GOT3 (cell line): ENCODE data around the gene ANKRD24.
A peak's percentile ranks its signal among the peaks of the same experiment; 100 is the strongest.
"Not testable (repeated sequence)": the region's sequence is repeated elsewhere in the genome, so short reads cannot be mapped to it uniquely, and the experiment has no call there.

Experiments used
- DNase-seq: peaks from one replicate; lab custom pipeline; 2025; ENCODE audit warnings: mixed read lengths; lab: John Stamatoyannopoulos, UW

ANKRD24 gene

DNA sequence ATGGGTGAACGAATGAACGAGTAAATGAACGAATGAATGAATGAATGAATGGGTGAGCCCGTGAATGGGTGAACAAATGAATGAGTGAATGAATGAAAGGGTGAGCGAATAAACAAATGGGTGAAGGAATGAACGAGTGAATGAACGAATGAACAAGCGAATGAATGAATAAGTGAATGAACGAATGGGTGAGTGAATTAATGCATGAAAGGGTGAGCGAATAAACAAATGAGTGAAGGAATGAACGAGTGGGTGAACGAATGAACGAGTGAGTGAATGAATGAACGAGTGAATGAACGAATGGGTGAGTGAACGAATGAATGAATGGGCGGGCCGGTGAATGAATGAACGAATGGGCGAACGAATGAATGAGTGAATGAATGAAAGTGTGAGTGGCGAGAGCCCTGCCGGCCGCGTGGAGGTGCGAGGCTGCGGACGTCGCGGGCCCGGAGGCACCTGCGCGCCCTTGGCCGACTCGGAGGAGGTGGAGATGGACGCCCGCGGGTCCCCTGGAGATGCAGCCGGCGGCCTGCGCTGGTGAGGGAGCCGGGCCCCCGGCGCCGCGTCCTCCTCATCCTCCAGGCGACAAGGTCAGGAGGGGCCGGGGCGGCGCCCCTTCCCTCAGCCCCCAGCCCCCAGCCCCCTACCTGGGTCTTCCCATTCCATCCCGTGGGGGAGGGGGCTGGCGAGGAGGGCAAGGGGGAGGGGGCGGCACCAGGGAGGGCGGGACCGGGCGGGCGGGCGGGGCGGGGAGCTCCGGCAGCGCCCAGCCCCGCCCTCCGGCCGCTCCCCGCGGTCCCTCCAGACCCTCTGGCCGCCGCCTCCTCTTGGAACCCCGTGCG, 15.4 kb downstream of the ANKRD24 start:
- DNase-seq: no peak

DNA sequence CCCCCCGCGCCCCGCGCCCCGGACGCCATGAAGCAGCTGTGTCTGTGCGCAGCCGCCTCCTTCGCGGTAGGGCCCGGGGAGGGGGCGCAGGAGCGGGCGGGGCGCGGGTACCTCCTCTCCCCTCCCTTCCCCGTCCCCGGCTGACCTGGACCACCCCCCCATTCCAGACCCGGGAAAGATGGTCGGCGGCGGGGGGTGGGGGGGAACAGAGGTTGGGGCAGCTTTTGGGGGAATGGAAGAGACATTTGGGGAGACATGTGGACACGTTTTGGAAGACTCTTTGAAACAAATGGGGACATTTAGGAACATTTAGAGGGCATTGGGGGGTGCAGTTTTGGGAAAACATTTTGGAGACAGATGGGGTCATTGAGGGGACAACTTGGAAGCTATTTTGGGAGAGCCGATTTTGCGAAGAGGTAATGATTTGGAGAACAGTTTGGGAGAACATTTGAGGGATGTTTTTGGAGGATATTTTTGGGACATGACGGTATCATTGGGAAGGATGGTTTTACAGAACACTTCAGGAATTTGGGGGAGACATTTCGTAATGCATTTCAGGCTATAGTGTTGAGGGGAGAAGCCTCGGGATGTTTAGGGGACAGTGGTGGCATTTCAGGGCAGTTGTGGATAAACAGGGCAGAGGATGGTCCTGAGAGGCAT, 16.1 kb downstream of the ANKRD24 start:
- DNase-seq: no peak

DNA sequence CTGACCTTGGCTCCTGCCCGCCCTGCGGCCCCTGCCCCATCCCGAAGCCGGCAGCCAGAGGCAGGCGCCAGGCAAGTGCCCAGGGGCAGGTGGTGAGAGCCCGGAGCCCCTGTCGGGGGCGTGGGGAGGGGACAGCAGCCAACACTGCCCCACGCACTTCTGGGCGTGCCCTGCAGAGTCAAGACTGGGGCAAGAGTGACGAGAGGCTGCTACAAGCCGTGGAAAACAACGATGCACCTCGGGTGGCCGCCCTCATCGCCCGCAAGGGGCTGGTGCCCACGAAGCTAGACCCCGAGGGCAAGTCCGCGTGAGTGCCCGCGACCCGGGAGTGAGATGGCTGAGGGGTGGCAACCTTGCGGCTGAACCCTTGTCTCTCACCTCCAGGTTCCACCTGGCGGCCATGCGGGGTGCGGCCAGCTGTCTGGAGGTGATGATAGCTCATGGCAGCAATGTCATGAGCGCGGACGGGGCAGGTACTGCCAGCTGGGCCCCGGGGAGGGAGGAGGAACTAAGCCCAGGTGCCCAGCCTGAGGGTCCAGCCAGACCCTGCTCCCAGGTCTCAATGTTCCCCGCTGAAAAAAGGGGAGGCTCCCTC, 17.3 kb downstream of the ANKRD24 start:
- no peak for DNase-seq

DNA sequence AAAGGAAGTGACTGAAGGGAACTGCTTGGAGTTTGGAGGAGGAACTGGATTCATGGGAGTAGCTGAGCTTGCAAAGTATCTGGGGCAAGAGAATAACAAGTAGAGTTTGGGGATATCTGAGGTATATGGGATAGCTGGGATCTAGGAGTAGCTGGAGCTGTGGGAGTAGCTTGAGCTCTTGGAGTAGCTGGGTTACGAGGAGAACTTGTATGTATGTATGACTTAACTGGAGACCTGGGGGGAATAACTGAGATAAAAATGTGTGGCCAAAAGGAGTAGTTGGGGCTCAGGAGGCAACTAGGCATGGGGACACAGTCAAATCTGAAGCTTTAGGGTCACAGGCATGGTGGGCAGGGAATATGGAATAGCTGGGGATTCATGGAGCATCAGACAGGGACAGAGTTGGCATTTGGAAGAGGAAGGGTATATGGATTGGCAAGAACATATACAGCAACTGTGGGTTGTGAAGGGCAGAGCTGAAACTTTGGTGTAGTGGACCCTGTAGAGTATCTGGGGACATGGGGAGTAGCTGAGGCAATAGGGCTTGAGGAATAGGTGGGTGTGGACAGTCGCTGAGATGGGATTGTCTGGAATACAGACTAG, 18.6 kb downstream of the ANKRD24 start:
- no peak for DNase-seq

DNA sequence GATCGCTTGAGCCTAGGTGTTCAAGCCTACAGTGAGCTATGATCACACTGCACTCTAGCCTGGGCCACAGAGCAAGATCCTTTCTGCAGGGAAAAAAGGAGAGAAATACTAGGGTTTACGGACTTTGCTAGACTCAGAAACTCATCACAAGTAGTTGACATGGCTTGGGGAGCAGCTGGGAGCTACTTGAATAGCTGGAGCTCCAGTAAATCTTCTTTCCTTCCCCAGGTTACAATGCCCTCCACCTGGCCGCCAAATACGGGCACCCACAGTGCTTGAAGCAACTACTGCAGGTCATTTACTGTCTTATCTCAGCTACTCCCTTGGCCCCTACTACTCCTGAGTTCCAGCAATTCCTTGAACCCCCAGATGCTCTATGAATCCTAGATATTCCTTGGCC, 19.3 kb downstream of the ANKRD24 start:
- no peak for DNase-seq

DNA sequence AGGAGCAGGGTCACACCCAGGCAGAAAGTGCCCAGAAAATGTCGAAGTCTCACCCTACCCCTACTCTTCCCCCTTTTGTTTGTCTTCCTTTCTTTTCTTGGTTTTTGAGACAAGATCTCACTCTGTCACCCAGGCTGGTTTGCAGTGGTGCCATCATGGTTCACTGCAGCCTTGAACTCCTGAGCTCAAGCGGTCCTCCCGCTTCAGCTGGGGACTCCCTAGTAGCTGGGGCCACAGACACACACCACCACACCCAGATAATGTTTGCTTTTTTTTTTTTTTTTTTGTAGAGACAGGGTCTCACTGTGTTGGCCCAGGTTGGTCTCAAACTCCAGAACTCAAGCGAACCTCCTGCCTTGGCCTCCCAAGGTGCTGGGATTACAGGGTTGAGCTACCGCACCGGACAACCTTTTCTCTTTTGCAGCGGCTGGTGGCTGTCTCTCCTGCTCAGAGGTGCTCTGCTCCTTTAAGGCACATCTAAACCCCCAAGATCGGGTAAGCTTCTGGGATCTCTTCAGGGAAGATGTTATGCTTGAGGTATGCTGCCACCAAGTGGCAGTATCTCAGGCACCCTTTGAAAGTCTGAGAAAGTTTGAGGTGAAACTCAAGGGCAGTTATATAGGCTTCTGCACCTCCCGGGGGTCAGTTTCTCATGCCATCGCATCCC, 24.5 kb downstream of the ANKRD24 start:
- no peak for DNase-seq

DNA sequence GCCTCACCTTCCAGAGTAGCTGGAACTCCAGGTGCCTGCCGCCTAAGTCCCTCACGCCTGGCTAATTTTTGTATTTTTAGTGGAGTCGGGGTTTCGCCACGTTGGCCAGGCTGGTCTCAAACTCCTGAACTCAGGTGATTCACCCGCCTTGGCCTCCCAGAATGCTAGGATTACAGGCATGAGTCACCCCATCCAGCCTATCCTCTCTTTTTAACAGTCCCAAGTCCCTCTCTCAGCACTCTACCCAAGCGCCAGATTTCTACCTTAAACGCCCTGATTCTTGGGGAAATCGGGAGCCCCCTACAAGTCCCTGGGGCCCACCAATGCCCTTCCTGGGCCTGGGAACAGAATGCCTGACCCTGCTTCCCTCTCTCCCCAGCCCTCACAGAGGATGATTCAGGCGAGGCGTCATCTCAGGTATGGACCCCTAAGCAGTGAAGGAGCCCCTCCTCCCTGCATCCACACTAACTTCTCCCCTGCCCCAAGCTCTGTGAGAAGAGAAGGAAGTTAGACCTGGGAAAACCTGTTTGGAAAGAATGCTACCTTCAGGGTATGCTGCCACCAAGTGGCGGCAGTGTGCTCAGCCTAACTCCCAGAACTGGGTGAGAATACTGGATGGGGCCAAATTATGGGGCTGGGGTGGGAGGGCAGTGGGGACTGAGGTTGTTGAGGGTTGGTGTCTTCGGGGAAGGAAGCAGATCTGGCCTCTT, 26.1 kb downstream of the ANKRD24 start:
- DNase-seq: no peak

DNA sequence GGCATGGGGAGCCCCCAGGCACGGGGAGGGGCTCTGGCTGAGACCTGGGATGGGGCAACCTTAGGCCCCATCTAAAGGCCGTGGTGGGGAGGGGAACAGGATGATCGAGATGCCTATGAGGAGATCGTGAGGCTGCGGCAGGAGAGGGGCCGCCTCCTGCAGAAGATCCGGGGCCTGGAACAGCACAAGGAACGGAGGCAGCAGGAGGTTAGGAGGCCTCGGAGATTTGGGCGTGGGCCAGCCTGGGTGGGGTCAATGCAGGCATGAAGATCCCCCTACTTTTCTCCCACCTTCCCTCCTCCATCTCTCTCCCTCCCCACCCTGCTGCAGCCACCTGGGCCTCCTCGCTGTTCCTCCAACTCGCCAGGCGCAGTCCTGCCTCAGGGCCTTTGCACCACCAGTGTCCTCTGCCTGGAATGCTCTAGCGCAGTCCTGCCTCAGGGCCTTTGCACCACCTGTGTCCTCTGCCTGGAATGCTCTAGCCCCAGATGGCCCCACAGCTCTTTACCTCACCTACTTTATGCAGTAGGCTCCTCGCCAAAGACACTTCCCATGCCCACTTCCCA, 27.8 kb downstream of the ANKRD24 start:
- DNase-seq: no peak

DNA sequence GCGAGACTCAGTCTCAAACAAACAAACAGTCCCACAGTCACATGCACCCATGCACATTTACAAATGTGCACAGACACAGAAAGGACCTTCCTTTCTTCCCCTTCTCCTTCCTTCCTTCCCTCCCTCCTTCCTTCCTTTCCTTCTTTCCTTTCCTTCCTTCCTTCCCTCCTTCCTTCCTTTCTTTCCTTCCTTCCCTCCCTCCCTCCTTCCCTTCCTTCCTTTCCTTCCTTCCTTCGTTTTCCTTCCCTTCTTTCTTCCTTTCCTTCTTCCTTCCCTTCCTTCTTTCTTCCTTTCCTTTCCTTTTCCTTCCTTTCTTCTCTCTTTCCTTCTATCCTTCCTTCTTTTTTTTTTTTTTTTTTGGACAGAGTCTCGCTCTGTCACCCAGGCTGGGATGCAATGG, 30.6 kb downstream of the ANKRD24 start:
- DNase-seq: no peak

DNA sequence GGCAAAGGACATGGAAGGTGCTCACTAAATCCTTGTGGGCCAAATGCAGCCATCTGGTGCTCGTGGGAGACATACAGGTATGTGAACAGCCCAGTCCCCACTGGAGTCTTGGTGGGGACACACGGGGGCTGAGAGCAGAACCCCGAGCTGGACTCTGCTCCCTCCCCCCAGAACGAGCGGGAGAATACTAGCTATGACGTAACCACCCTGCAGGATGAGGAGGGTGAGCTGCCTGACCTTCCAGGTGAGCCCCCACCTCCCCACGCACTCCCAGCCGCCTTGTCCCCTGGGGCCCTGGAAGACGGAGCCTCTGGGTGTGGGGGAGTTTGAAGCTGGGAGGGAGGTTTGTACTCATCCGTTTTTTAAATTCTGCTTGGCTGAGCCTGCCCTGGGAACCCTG, 33.3 kb downstream of the ANKRD24 start:
- DNase-seq: no peak

DNA sequence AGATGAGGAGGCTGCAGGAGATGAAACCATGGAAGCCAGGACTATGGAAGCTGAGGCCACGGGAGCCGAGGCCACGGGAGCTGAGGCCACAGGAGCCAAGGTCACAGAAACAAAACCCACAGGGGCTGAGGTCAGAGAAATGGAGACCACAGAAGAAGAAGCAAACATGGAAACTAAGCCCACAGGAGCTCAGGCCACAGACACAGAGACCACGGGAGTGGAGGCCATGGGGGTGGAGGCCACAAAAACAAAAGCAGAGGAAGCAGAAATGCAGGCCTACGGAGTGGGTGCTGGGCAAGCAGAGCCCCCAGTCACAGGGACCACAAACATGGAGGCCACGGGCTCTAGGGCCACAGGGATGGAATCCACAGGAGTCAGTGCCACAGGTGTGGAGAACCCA, 34.4 kb downstream of the ANKRD24 start:
- DNase-seq: no peak

DNA sequence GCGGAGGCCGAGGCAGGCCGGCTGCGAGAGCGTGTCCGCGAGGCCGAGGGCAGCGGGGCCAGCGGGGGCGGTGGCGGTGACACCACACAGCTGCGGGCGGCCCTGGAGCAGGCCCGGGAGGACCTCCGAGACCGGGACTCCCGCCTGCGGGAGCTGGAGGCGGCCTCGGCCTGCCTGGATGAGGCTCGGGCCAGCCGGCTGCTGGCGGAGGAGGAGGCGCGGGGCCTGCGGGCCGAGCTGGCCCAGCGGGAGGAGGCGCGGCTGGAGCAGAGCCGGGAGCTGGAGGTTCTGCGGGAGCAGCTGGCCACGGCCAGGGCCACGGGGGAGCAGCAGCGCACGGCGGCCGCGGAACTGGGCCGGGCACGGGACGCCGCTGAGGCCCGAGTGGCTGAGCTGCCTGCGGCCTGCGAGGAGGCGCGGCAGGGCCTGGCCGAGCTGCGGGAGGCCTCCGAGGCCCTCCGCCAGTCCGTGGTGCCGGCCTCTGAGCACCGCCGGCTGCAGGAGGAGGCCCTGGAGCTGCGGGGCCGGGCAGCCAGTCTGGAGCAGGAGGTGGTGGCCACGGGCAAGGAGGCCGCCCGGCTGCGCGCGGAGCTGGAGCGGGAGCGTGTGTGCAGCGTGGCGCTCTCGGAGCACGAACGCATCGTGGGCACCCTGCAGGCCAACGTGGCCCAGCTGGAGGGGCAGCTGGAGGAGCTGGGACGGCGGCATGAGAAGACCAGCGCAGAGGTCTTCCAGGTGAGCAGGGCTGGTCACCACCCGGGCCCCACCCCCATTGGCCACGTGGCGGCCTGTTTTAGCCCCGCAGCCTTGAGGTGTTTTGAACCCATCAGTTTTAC, 35.2 kb downstream of the ANKRD24 start:
- DNase-seq: no peak

DNA sequence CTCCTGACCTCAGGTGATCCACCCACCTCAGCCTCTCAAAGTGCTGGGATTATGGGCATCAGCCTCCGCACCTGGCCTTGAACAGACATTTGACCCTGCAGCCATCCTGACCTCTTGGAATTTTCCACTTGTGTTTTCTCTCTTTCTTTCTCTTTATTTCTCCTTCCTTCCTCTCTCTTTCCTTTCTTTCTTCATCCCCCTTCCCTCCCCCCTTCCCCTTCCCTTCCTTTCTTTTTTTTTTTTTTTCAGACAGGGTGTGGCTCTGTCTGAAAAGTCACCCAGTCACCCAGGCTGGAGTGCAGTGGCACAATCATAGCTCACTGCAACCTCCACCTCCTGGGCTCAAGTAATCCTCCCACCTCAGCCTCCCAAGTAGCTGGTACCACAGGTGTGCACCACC, 36.0 kb downstream of the ANKRD24 start:
- not testable (repeated sequence) for DNase-seq

DNA sequence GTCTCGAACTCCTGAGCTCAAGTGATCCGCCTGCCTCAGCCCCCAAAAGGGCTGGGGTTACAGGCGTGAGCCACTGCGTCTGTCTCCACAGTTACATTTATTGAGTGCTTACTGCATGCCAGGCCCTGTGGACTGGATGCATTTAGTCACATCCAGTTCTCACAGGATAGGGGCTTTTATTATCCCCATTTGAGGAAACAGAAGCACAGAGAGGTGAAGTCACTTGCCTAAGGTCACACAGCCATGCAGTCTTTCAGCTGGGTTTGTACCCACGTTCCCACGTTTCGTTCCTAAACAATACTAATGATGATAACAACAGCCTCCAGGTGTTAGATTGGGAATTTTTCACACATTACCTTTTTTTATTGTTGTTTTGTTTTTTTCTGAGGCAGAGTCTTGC, 37.7 kb downstream of the ANKRD24 start:
- no peak for DNase-seq

DNA sequence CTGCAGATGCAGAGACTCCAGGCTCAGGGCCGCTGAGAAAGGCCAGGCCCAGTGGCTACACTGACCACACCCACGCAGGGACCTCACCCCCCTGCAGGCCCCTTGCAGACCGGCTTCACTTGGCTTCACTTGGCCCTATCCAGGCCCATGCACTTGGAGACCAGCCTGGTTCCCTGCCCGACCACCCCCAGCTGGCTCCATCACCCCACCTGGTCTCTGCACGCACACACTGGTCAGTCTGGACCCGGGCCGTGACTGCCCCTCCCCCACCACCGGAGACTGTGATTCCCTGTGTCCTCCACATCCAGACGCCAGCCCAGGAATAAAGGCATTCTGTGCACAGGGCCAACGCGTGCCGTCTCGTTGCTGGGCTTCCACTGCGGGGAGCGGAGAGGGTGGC, 42.0 kb downstream of the ANKRD24 start:
- DNase-seq: no peak

DNA sequence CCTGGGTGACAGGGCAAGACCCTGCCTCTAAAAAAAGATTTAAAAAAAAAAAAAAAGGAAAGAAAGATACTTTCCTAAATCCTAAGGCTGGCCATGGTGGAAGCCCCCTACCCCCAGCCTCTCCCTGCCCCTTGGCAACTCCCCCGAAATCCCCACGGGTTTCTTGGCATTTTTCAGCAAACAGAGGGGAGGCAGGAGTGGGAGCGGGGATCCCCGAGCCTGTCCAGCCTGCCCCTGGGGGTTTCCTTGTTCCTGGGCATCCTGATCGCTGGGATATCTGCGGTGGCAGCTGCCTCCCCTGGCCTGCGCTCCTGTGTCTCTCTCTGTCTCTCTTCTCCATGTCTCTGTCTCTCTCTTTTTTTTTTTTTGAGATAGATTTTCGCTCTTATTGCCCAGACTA, 43.4 kb downstream of the ANKRD24 start:
- no peak for DNase-seq

DNA sequence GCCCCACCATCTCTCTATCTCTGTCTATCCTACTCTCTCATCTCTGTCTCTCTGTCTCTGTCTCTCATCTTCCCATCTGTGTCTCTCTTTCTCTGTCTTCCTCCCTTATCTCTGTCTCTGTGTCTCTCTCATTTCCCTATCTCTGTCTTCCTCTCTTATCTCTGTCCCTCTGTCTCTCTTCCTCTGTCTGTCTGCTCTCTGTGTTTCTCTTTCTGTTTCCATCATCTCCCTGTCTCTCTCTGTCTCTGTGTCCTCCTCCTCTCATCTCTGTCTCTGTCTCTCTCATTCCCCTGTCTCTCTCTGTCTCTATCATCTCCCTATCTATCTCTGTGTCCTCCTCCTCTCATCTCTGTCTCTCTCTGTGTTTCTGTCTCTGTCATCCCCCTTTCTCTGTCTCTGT, 45.3 kb downstream of the ANKRD24 start:
- no peak for DNase-seq

DNA sequence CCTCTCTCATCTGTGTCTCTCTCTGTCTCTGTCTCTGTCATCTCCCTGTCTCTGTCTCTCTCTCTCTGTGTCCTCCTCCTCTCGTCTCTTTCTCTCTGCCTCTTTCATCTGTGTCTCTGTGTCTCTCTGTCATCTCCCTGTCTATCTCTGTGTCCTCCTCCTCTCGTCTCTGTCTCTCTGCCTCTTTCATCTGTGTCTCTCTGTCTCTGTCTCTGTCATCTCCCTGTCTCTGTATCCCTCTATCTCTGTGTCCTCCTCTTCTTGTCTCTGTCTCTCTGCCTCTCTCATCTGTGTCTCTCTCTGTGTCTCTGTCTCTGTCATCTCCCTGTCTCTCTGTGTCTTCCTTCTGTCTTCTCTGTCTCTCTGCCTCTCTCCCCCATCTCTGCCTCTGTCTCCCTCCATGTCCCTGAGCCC, 46.3 kb downstream of the ANKRD24 start:
- DNase-seq: no peak

DNA sequence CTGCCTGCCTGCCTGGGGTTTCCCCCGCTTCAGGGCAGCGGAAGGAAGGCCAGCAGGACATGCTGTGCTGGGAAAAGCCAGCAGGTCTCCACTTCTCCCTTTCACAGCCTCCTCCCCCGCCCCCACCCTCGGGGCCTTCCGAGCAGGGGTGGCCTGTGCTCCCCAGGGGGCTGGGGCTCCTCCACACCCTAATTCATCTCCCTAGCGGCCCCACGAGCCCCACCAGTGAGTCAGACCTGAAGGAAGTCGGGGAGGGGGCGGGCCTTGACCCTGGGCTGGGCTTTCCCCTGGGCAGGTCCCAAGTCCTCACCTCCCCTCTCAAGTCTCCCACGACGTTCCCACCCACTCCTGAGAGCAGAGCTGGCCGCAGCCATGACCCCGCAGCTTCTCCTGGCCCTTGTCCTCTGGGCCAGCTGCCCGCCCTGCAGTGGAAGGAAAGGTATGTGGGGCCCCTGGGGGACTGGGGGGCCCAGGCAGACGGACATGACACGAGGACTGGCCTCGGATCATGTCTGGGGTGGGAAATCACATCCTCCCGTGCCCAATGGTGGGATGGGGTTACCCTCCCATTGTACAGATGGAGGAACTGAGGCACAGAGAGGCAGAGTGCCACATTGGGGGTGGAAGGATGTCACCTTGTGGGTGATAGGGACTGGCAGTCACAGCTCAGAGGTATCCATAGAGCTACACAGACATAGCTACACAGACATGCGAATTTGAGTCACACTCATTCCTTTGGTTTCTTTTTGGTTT, 46.9 kb downstream of the ANKRD24 start, which contains the start of gene EBI3:
Gene EBI3 (plus strand): TSS at position 345 of the 753 bp plus-strand sequence. CDS start 28 bp downstream, at position 373.
- peak; percentile 45 for DNase-seq
